Measurements from ENCODE around the gene ANKFN1. TPM values are rescaled to one million over a fixed set of nuclear protein-coding genes. Genes with fewer than 3 reads are reported as not detected.

The ANKFN1 gene
- total and polyA plus RNA-seq, 5 donors: 0.02 to 0.15 (median 0.11) TPM; not detected in 2

GRCh38 chr17:56291226-56291805 lies 138.0 kb downstream of the ANKFN1 start:
- no peak overlapping the region for H3K27ac ChIP-seq (ENCODE audit: low read length)
- H3K4me3 ChIP-seq (ENCODE audit: low read length): no peak overlapping the region
- 94% methylated on average over 1 of the region's 1 CpG for WGBS
- no peak for DNase-seq
- no peaks in the 10 kb centered on the region for H3K4me1 ChIP-seq (ENCODE audit: control insufficient read depth, insufficient read depth, low read length)
- intact Hi-C loops (cut with DNase I): no loop called here
- no peak for ATAC-seq
- H3K9me3 ChIP-seq (ENCODE audit: control insufficient read depth, low read length): no peaks in the 10 kb centered on the region
- no peaks in the 10 kb centered on the region for H3K27me3 ChIP-seq (ENCODE audit: control insufficient read depth, insufficient read depth)

GRCh38 chr17:56292010-56292409 lies 138.7 kb downstream of the ANKFN1 start:
- H3K27ac ChIP-seq (ENCODE audit: low read length): no peak overlapping the region
- 46% methylated on average over 1 of the region's 1 CpG for WGBS
- H3K9me3 ChIP-seq (ENCODE audit: control insufficient read depth, low read length): no peaks in the 10 kb centered on the region
- H3K27me3 ChIP-seq (ENCODE audit: control insufficient read depth, insufficient read depth): no peaks in the 10 kb centered on the region
- no peak for ATAC-seq
- no peak overlapping the region for H3K4me3 ChIP-seq (ENCODE audit: low read length)
- H3K4me1 ChIP-seq (ENCODE audit: control insufficient read depth, insufficient read depth, low read length): no peaks in the 10 kb centered on the region
- intact Hi-C loops (cut with DNase I): no loop called here
- DNase-seq: no peak

GRCh38 chr17:56292578-56292977 lies 139.3 kb downstream of the ANKFN1 start:
- Histone ChIP-seq H3K4me1 (ENCODE audit: control insufficient read depth, insufficient read depth, low read length) (no peaks in the 10 kb centered on the region), H3K27me3 (ENCODE audit: control insufficient read depth, insufficient read depth) (no peaks in the 10 kb centered on the region), H3K4me3 (ENCODE audit: low read length) (no peak overlapping the region), H3K27ac (ENCODE audit: low read length) (no peak overlapping the region), H3K9me3 (ENCODE audit: control insufficient read depth, low read length) (no peaks in the 10 kb centered on the region)
- intact Hi-C loops (cut with DNase I): no loop called here
- no peak for DNase-seq
- ATAC-seq: no peak

- WGBS: 28% methylated on average over 7 of the region's 7 CpGs
- ATAC-seq (no peak), DNase-seq (no peak)
- intact Hi-C loops (cut with DNase I): no loop called here
- Histone ChIP-seq H3K27me3 (ENCODE audit: control insufficient read depth, insufficient read depth) (no peaks in the 10 kb centered on the region), H3K4me1 (ENCODE audit: control insufficient read depth, insufficient read depth, low read length) (no peaks in the 10 kb centered on the region), H3K4me3 (ENCODE audit: low read length) (no peak overlapping the region), H3K27ac (ENCODE audit: low read length) (no peak overlapping the region), H3K9me3 (ENCODE audit: control insufficient read depth, low read length) (no peaks in the 10 kb centered on the region)
Measured at GRCh38 chr17:56297184-56297583, 143.9 kb downstream of the ANKFN1 start.

- intact Hi-C loops (cut with DNase I): no loop called here
Measured at GRCh38 chr17:56298846-56299245, 145.6 kb downstream of the ANKFN1 start.

GRCh38 chr17:56300144-56300543 lies 146.9 kb downstream of the ANKFN1 start:
- WGBS: 69% methylated on average over 3 of the region's 3 CpGs
- H3K4me3 ChIP-seq (ENCODE audit: low read length): no peak overlapping the region

More at GRCh38 chr17:56298846-56299245, 145.6 kb downstream of the ANKFN1 start:
- no peak for DNase-seq
- no peak overlapping the region for H3K4me3 ChIP-seq (ENCODE audit: low read length)
- no peaks in the 10 kb centered on the region for H3K9me3 ChIP-seq (ENCODE audit: control insufficient read depth, low read length)
- ATAC-seq: no peak
- no peak overlapping the region for H3K27ac ChIP-seq (ENCODE audit: low read length)
- H3K27me3 ChIP-seq (ENCODE audit: control insufficient read depth, insufficient read depth): no peaks in the 10 kb centered on the region
- no peaks in the 10 kb centered on the region for H3K4me1 ChIP-seq (ENCODE audit: control insufficient read depth, insufficient read depth, low read length)
- 56% methylated on average over 1 of the region's 1 CpG for WGBS

GRCh38 chr17:56305007-56305406 lies 151.7 kb downstream of the ANKFN1 start:
- H3K4me1 ChIP-seq (ENCODE audit: control insufficient read depth, insufficient read depth, low read length): no peaks in the 10 kb centered on the region
- no peak overlapping the region for H3K4me3 ChIP-seq (ENCODE audit: low read length)
- H3K9me3 ChIP-seq (ENCODE audit: control insufficient read depth, low read length): no peaks in the 10 kb centered on the region
- H3K27ac ChIP-seq (ENCODE audit: low read length): no peak overlapping the region
- no peak for DNase-seq
- no peak for ATAC-seq
- no peaks in the 10 kb centered on the region for H3K27me3 ChIP-seq (ENCODE audit: control insufficient read depth, insufficient read depth)
- intact Hi-C loops (cut with DNase I): no loop called here
- WGBS: 84% methylated on average over 1 of the region's 1 CpG

More at GRCh38 chr17:56300144-56300543, 146.9 kb downstream of the ANKFN1 start:
- ATAC-seq (no peak), DNase-seq (no peak)
- Histone ChIP-seq H3K9me3 (ENCODE audit: control insufficient read depth, low read length) (no peaks in the 10 kb centered on the region), H3K27me3 (ENCODE audit: control insufficient read depth, insufficient read depth) (no peaks in the 10 kb centered on the region), H3K4me1 (ENCODE audit: control insufficient read depth, insufficient read depth, low read length) (no peaks in the 10 kb centered on the region), H3K27ac (ENCODE audit: low read length) (no peak overlapping the region)
- intact Hi-C loops (cut with DNase I): no loop called here

GRCh38 chr17:56309897-56310296 lies 156.6 kb downstream of the ANKFN1 start:
- Histone ChIP-seq H3K27ac (ENCODE audit: low read length) (no peak overlapping the region), H3K27me3 (ENCODE audit: control insufficient read depth, insufficient read depth) (no peaks in the 10 kb centered on the region), H3K4me3 (ENCODE audit: low read length) (no peak overlapping the region), H3K4me1 (ENCODE audit: control insufficient read depth, insufficient read depth, low read length) (no peaks in the 10 kb centered on the region), H3K9me3 (ENCODE audit: control insufficient read depth, low read length) (no peaks in the 10 kb centered on the region)
- no peak for DNase-seq
- 87% methylated on average over 8 of the region's 8 CpGs for WGBS
- no peak for ATAC-seq
- intact Hi-C loops (cut with DNase I): no loop called here

- intact Hi-C loops (cut with DNase I): no loop called here
- WGBS: 68% methylated on average over 5 of the region's 5 CpGs
Measured at GRCh38 chr17:56310782-56311181, 157.5 kb downstream of the ANKFN1 start.

GRCh38 chr17:56313201-56313600 lies 159.9 kb downstream of the ANKFN1 start:
- ATAC-seq (no peak), DNase-seq (no peak)
- intact Hi-C loops (cut with DNase I): no loop called here
- H3K4me3 ChIP-seq (ENCODE audit: low read length): no peak overlapping the region
- H3K27me3 ChIP-seq (ENCODE audit: control insufficient read depth, insufficient read depth): no peaks in the 10 kb centered on the region
- H3K9me3 ChIP-seq (ENCODE audit: control insufficient read depth, low read length): no peaks in the 10 kb centered on the region
- no peaks in the 10 kb centered on the region for H3K4me1 ChIP-seq (ENCODE audit: control insufficient read depth, insufficient read depth, low read length)
- no peak overlapping the region for H3K27ac ChIP-seq (ENCODE audit: low read length)

More at GRCh38 chr17:56310782-56311181, 157.5 kb downstream of the ANKFN1 start:
- no peak for ATAC-seq
- Histone ChIP-seq H3K27me3 (ENCODE audit: control insufficient read depth, insufficient read depth) (no peaks in the 10 kb centered on the region), H3K27ac (ENCODE audit: low read length) (no peak overlapping the region), H3K4me3 (ENCODE audit: low read length) (no peak overlapping the region), H3K9me3 (ENCODE audit: control insufficient read depth, low read length) (no peaks in the 10 kb centered on the region), H3K4me1 (ENCODE audit: control insufficient read depth, insufficient read depth, low read length) (no peaks in the 10 kb centered on the region)
- DNase-seq: no peak

GRCh38 chr17:56314026-56314425 lies 160.8 kb downstream of the ANKFN1 start:
- intact Hi-C loops (cut with DNase I): no loop called here
- no peaks in the 10 kb centered on the region for H3K4me1 ChIP-seq (ENCODE audit: control insufficient read depth, insufficient read depth, low read length)
- ATAC-seq (no peak), DNase-seq (no peak)
- H3K27me3 ChIP-seq (ENCODE audit: control insufficient read depth, insufficient read depth): no peaks in the 10 kb centered on the region
- no peaks in the 10 kb centered on the region for H3K9me3 ChIP-seq (ENCODE audit: control insufficient read depth, low read length)
- no peak overlapping the region for H3K27ac ChIP-seq (ENCODE audit: low read length)
- WGBS: 56% methylated on average over 3 of the region's 3 CpGs
- no peak overlapping the region for H3K4me3 ChIP-seq (ENCODE audit: low read length)

- Histone ChIP-seq H3K27me3 (ENCODE audit: control insufficient read depth, insufficient read depth) (no peaks in the 10 kb centered on the region), H3K27ac (ENCODE audit: low read length) (no peak overlapping the region), H3K9me3 (ENCODE audit: control insufficient read depth, low read length) (no peaks in the 10 kb centered on the region), H3K4me1 (ENCODE audit: control insufficient read depth, insufficient read depth, low read length) (no peaks in the 10 kb centered on the region), H3K4me3 (ENCODE audit: low read length) (no peak overlapping the region)
- ATAC-seq (no peak), DNase-seq (no peak)
- intact Hi-C loops (cut with DNase I): no loop called here
- 63% methylated on average over 4 of the region's 4 CpGs for WGBS
Measured at GRCh38 chr17:56314984-56315602, 161.8 kb downstream of the ANKFN1 start.

Measured in right cardiac atrium (tissue), 5 donors.